A549 treated with GW870086 at 1 μM for 4 hours (cell line): ENCODE data around the gene DDIAS. TPM values are rescaled to one million over a fixed set of nuclear protein-coding genes. Genes with fewer than 3 reads are reported as not detected.

ENCODE experiments used
- total RNA-seq: library from RNA; stranded (reverse); fragments of 200-300 nt; extraction: Qiagen RNA extraction; gene quantifications from 5 replicates; pipeline ENCODE4 v1.2.3, GENCODE V29; 2022; ENCODE audit warnings: low read depth

Gene DDIAS, protein sequence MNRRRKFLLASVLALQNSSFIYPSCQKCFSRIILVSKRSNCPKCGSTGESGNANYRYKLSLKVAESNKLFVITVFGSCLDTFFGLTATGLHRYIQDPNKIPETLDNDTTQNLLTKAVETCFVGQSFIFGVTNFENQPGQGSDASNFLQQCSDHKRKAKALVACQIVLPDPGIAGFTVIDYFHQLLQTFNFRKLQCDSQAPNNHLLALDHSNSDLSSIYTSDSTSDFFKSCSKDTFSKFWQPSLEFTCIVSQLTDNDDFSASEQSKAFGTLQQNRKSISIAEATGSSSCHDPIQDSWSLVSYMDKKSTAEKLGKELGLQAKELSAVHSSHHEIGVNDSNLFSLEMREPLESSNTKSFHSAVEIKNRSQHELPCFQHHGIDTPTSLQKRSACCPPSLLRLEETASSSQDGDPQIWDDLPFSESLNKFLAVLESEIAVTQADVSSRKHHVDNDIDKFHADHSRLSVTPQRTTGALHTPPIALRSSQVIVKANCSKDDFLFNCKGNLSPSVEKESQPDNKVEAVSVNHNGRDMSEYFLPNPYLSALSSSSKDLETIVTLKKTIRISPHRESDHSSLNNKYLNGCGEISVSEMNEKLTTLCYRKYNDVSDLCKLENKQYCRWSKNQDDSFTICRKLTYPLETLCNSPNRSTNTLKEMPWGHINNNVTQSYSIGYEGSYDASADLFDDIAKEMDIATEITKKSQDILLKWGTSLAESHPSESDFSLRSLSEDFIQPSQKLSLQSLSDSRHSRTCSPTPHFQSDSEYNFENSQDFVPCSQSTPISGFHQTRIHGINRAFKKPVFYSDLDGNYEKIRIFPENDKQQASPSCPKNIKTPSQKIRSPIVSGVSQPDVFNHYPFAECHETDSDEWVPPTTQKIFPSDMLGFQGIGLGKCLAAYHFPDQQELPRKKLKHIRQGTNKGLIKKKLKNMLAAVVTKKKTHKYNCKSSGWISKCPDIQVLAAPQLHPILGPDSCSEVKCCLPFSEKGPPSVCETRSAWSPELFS
- 13.3 to 17.4 TPM (median 16.5 TPM) in 5 replicates for total RNA-seq

GRCh38 chr11:82901165-82901921 lies at the start of gene DDIAS:
DDIAS (plus strand) TSS chr11:82901736; CDS start chr11:82914739, 13,003 bp downstream.

GRCh38 chr11:82900277-82901164 lies 1.0 kb upstream of the DDIAS start, which contains the start of gene PRCP:
PRCP (minus strand) TSS chr11:82900430; CDS start chr11:82900402, 28 bp downstream.

Other genes with a start within 250 kb of the DDIAS start
- 0.05 to 0.07 TPM (median 0.05 TPM) in 3 of 5 replicates, not detected in the others for gene FAM181B, start 167.9 kb upstream of the DDIAS start, total RNA-seq
- 47.1 to 51.3 TPM (median 50.3 TPM) in 5 replicates for gene PRCP, start 1.3 kb upstream of the DDIAS start, total RNA-seq
- 5.1 to 7.3 TPM (median 5.7 TPM) in 5 replicates for gene RAB30, start 170.2 kb downstream of the DDIAS start, total RNA-seq